Measurements from ENCODE around the gene PSMG4.

PSMG4 gene

GRCh38 chr6:3309391-3310050, 50.8 kb downstream of the PSMG4 start:
- no peak for DNase-seq (ENCODE audit: low spot score)

GRCh38 chr6:3310051-3310448, 51.3 kb downstream of the PSMG4 start:
- DNase-seq (ENCODE audit: low spot score) = no peak

GRCh38 chr6:3310703-3311102, 52.0 kb downstream of the PSMG4 start:
- DNase-seq (ENCODE audit: low spot score) = no peak

GRCh38 chr6:3311826-3312225, 53.1 kb downstream of the PSMG4 start:
- no peak for DNase-seq (ENCODE audit: low spot score)

GRCh38 chr6:3312604-3313231, 54.0 kb downstream of the PSMG4 start:
- DNase-seq (ENCODE audit: low spot score) = no peak

GRCh38 chr6:3314176-3314575, 55.4 kb downstream of the PSMG4 start:
- DNase-seq (ENCODE audit: low spot score) = no peak

GRCh38 chr6:3314621-3315467, 56.1 kb downstream of the PSMG4 start:
- DNase-seq (ENCODE audit: low spot score) = no peak

- no peak for DNase-seq (ENCODE audit: low spot score)
Measured at GRCh38 chr6:3315841-3316240, 57.1 kb downstream of the PSMG4 start.

- DNase-seq (ENCODE audit: low spot score) = no peak
Measured at GRCh38 chr6:3316331-3316730, 57.6 kb downstream of the PSMG4 start.

- DNase-seq (ENCODE audit: low spot score) = no peak
Measured at GRCh38 chr6:3316818-3317217, 58.1 kb downstream of the PSMG4 start.
